GM19438 (cell line): ENCODE measurements around the gene IGSF23.

ENCODE experiments used
- ATAC-seq: cut with Tn5 transposase; IDR thresholded peaks from one replicate; pipeline ENCODE4 v1.9.1; 2021; ENCODE audit warnings: low read depth; ENCODE audit not compliant: unreplicated experiment

Gene IGSF23

GRCh38 chr19:44636439-44637389, 23.4 kb downstream of the IGSF23 start:
- no peak for ATAC-seq

DNA sequence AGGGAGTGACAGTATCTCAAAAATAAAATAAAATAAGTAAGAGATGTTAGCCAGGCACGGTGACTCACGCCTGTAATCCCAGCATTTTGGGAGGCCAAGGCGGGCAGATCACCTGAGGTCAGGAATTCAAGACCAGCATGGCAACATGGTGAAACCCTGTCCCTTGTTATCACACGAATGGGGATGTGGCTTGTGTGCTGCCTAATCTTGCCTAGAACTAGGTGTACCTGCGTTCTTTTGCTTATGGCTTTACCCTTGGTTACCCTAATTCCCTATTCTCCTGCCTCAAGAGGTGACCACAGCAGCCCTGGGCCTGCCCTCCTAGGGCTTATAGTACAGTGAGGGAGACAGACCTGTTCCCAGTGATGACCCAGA, 24.0 kb downstream of the IGSF23 start:
- no peak for ATAC-seq

GRCh38 chr19:44640518-44640917, 27.2 kb downstream of the IGSF23 start:
- ATAC-seq = no peak

DNA sequence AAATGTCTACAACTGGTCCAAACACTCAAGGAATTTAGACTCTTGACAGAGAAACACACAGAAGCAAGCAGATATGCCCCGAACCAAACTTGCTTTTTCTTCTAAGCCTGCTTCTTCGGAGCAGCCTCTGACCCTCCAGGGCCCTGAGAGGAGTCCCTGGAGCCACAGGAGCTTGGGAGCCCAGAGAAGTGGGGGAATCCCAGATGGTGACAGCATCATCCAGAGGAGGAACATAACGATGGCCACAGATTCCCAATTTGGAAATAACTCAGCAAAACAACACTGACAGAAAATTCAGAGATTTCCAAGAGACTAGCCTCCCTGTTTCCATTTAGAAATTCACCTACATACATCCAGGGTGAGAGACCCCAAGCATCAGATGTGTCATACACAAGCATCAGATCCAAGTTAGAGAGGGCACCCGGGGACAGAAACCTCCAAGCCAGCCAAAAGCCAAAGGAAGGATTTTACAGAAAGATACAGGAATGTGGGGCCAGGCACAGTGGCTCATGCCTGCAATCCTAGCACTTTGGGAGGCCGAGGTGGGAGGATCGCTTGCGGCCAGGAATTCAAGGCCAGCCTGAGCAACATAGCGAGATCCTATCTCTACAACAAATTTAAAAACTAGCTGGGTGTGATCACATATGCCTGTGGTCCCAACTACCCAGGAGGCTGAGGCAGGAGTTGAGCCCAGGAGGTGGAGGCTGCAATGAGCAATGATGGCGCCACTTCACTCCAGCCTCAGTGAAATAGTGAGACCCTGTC, 28.3 kb downstream of the IGSF23 start:
- no peak for ATAC-seq

GRCh38 chr19:44642377-44642776, 29.0 kb downstream of the IGSF23 start:
- no peak for ATAC-seq

- no peak for ATAC-seq
Observed at GRCh38 chr19:44643605-44644401, 30.4 kb downstream of the IGSF23 start, which contains the start of gene PVR. Gene PVR, plus strand, starts transcription at chr19:44643910. Its CDS starts 187 bp downstream, at chr19:44644097.

GRCh38 chr19:44644402-44645016, 31.1 kb downstream of the IGSF23 start:
- ATAC-seq = no peak

DNA sequence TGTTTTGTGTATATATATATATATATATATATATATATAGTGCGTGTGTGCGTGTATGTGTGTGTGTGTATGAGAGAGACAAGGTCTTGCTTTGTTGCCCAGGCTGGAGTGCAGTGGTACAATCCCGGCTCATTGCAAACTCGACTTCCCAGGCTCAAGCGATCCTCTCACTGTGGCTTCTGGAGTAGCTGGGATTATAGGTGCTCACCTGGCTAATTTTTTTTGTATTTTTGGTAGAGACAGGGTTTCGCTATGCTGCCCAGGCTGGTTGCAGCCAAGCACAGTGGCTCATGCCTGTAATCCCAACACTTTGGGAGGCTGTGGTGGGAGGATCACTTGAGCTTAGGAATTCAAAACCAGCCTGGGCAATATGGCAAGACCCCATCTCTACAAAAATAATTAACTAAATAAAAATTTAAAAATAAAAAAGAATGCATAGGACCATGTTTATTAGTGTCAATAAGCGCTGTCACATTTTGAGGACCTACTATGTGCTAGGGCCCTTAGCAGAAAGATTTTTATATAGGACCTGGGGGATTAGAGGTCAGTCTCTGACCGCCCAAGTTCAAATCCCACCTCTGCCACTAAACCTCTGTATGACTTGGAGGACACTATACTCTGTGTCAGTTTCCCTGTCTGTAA, 32.2 kb downstream of the IGSF23 start:
- no peak for ATAC-seq

GRCh38 chr19:44646049-44646416, 32.7 kb downstream of the IGSF23 start:
- no peak for ATAC-seq

- no peak for ATAC-seq
Observed at GRCh38 chr19:44647144-44647543, 33.8 kb downstream of the IGSF23 start.

DNA sequence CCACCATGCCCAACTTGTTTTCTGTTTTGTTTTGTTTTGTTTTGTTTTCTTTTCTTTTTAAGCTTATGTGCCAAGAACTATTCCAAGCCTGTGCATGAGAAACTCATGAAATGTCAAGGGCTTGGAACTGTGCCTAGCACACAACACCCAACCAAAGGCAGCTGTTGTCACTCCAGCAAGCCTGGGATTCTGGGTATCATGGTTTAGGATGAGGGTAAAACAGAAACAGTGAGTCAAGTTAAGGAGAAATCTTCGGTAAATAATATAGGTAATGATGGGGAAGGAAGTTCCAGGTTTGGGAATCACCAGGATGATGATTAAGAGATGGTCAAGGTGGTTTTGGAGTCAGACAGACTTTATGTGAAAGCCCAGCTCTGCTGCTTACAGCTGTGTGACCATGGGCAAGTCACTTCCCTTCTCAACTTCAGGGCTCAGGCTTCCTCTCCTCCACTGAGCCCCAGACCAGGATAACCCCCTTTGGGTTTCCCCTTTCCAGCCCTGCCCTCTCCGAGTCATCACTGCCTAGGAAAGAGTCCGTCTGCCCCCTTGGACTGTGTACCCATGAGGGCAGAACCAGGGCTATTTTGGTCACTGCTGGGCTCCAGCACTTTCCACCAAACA, 35.4 kb downstream of the IGSF23 start:
- ATAC-seq = no peak

- ATAC-seq = no peak
Observed at GRCh38 chr19:44649578-44650145, 36.3 kb downstream of the IGSF23 start.

GRCh38 chr19:44653343-44653742, 40.0 kb downstream of the IGSF23 start:
- ATAC-seq = no peak

GRCh38 chr19:44653977-44654774, 40.8 kb downstream of the IGSF23 start:
- ATAC-seq = peak; percentile 74

GRCh38 chr19:44657211-44657921, 44.0 kb downstream of the IGSF23 start:
- no peak for ATAC-seq

DNA sequence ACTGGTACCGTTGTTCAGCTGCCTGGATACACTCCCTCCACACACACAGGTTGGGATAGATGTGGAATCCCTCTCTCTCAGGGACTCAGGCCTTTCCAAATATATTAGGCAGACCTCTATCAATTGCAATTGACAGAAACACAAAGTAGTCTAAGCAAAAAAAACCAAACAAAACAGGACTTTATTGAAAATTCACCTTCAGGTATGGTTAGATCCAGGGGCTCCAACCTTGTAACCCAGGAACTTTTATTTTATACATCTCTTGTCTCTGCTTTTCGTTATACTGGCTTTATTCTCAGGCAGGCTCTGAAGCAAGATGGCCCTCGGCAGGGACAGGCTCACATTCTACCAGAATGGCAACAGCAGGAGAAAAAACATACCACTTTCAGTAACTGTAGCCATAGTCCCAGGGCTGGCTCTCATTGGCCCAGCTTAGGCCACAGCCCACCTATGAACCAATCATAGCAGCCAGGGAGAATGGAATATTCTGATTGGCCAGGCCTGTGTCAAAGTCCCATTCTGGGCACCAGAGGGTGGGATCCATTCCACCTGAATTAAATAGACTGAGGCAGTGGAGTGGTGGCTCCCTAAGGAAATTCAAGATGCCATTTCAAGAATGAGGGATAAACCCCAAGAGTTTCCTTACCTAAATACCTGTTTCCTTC, 44.8 kb downstream of the IGSF23 start:
- no peak for ATAC-seq

GRCh38 chr19:44660081-44660480, 46.7 kb downstream of the IGSF23 start:
- no peak for ATAC-seq
